Lower leg skin (tissue), 4 donors: ENCODE results near the gene AOPEP. TPM values are rescaled to one million over a fixed set of nuclear protein-coding genes. Genes with fewer than 3 reads are reported as not detected.

Experiments used
- DNase-seq, 2 donors: peaks; one replicate each; pipeline ENCODE4 v3.0.0-alpha.2; 2019; ENCODE audit warnings: low spot score in 2 of 2
- H3K4me3 ChIP-seq: fragments of 200-600 bp; sonication (generic); 2 replicates; pipeline ENCODE4 v1.5.1; 2017; ENCODE audit warnings: mild to moderate bottlenecking, low read depth; ENCODE audit not compliant: poor library complexity, severe bottlenecking
- POLR2A ChIP-seq, 2 donors: fragments of 450-650 bp; IDR thresholded peaks; one replicate each; pipeline ENCODE4 v1.6.1; 2016 to 2017; ENCODE audit warnings: antibody characterized with exemption in 2 of 2, mild to moderate bottlenecking in 1 of 2, moderate library complexity in 1 of 2
- WGBS, 2 donors: methylation state at CpG; one replicate each; pipeline ENCODE4 v1.1.5; 2018; 5-methylcytosine and 5-hydroxymethylcytosine counted together
- intact Hi-C: fragments of 100-400 bp; cut with DNase I; formaldehyde crosslinking; loops from one replicate; pipeline ENCODE4 v1.15.0; 2023; ENCODE audit warnings: low total_unique reads
- total RNA-seq, 4 donors: library from RNA; depleted of rRNA; stranded (reverse); fragments of >200 nt; gene quantifications; one replicate each; pipeline ENCODE4 v1.1.0, GENCODE V29; 2016
- TF ChIP-seq, protein P1 (sequence below), 3 donors: fragments of 450-650 bp; IDR thresholded peaks; one replicate each; pipeline ENCODE4 v1.5.1; 2016; ENCODE audit warnings: antibody characterized with exemption in 3 of 3, mild to moderate bottlenecking in 3 of 3, moderate library complexity in 2 of 3

The AOPEP gene
- total RNA-seq, 4 donors from 2014 or later = 66.3 to 136 (median 118) TPM

- TF ChIP-seq, protein P1, sequence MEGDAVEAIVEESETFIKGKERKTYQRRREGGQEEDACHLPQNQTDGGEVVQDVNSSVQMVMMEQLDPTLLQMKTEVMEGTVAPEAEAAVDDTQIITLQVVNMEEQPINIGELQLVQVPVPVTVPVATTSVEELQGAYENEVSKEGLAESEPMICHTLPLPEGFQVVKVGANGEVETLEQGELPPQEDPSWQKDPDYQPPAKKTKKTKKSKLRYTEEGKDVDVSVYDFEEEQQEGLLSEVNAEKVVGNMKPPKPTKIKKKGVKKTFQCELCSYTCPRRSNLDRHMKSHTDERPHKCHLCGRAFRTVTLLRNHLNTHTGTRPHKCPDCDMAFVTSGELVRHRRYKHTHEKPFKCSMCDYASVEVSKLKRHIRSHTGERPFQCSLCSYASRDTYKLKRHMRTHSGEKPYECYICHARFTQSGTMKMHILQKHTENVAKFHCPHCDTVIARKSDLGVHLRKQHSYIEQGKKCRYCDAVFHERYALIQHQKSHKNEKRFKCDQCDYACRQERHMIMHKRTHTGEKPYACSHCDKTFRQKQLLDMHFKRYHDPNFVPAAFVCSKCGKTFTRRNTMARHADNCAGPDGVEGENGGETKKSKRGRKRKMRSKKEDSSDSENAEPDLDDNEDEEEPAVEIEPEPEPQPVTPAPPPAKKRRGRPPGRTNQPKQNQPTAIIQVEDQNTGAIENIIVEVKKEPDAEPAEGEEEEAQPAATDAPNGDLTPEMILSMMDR (IDR thresholded peaks at IDR 0.05) = no peak
- no peak for TF ChIP-seq POLR2A (IDR thresholded peaks at IDR 0.05)
- intact Hi-C loops = no loop called here
- no peak overlapping the region for H3K4me3 ChIP-seq
- 92 to 93% methylated on average over 3 of the region's 3 CpGs for WGBS, 2 donors
- DNase-seq = no peak
These were observed 2.7 kb downstream of the AOPEP start for GRCh38 chr9:94729199-94729598.

- 74 to 75% methylated on average over 4 of the region's 4 CpGs for WGBS, 2 donors
- H3K4me3 ChIP-seq = no peak overlapping the region
- TF ChIP-seq, protein P1 (IDR thresholded peaks at IDR 0.05) = no peak
- no peak for TF ChIP-seq POLR2A (IDR thresholded peaks at IDR 0.05)
- intact Hi-C loops = no loop called here
- DNase-seq = no peak
These were observed 7.7 kb downstream of the AOPEP start for GRCh38 chr9:94734054-94734754.

- H3K4me3 ChIP-seq = no peak overlapping the region
- no peak for DNase-seq
- TF ChIP-seq, protein P1 (IDR thresholded peaks at IDR 0.05) = no peak
- no peak for TF ChIP-seq POLR2A (IDR thresholded peaks at IDR 0.05)
- intact Hi-C loops = no loop called here
These were observed 10.3 kb downstream of the AOPEP start for GRCh38 chr9:94736759-94737158.

- intact Hi-C loops = no loop called here
- 69 to 79% methylated on average over 3 of the region's 3 CpGs for WGBS, 2 donors
- no peak for DNase-seq
- no peak overlapping the region for H3K4me3 ChIP-seq
- TF ChIP-seq, protein P1 (IDR thresholded peaks at IDR 0.05) = no peak
- TF ChIP-seq POLR2A (IDR thresholded peaks at IDR 0.05) = no peak
These were observed 13.8 kb downstream of the AOPEP start for GRCh38 chr9:94740145-94740840.

- no peak for DNase-seq
- TF ChIP-seq, protein P1 (IDR thresholded peaks at IDR 0.05) = no peak
- no peak for TF ChIP-seq POLR2A (IDR thresholded peaks at IDR 0.05)
- no peak overlapping the region for H3K4me3 ChIP-seq
- 81 to 83% methylated on average over 3 of the region's 3 CpGs for WGBS, 2 donors
- intact Hi-C loops = no loop called here
These were observed 15.4 kb downstream of the AOPEP start for GRCh38 chr9:94741866-94742265.
